ENCODE data around the gene SERPINE3.

SERPINE3 gene

GRCh38 chr13:51321836-51322235 is 17.7 kb upstream of the SERPINE3 start:
- H3K79me2 ChIP-seq (ENCODE audit: insufficient read depth, low read length), result no peaks in the 10 kb centered on the region
- H3K4me2 ChIP-seq (ENCODE audit: low read depth, low read length, poor library complexity, severe bottlenecking), result no peak overlapping the region
- H3K9me2 ChIP-seq (replicated peaks; ENCODE audit: insufficient read depth, low read length), result no peaks in the 10 kb centered on the region
- no peak overlapping the region for H3K27ac ChIP-seq (ENCODE audit: low read depth, low read length)
- H3K4me3 ChIP-seq (ENCODE audit: insufficient read depth, low read length, poor library complexity, severe bottlenecking), result no peak overlapping the region
- no peaks in the 10 kb centered on the region for H3K27me3 ChIP-seq (ENCODE audit: low read length)
- H3F3A ChIP-seq (ENCODE audit: insufficient read depth), result no peaks in the 10 kb centered on the region
- no peaks in the 10 kb centered on the region for H3K9me3 ChIP-seq (ENCODE audit: insufficient read depth, low read length)
- no peaks in the 10 kb centered on the region for H4K20me1 ChIP-seq (ENCODE audit: low read depth, low read length)
- no peaks in the 10 kb centered on the region for H3K36me3 ChIP-seq (ENCODE audit: low read length)
- no peak for TF ChIP-seq CTCF (IDR thresholded peaks at IDR 0.05; ENCODE audit: insufficient read depth, low read length, poor library complexity, severe bottlenecking)
- no peak for TF ChIP-seq EZH2phosphoT487 (conservative IDR thresholded peaks at IDR 0.05; ENCODE audit: low read length)
- no peak overlapping the region for H2AFZ ChIP-seq (ENCODE audit: low read depth, low read length, severe bottlenecking)
- no peak overlapping the region for H3K9ac ChIP-seq (ENCODE audit: low read length)

GRCh38 chr13:51322826-51323225 is 16.7 kb upstream of the SERPINE3 start:
- Histone ChIP-seq H3K4me2 (ENCODE audit: low read depth, low read length, poor library complexity, severe bottlenecking) (no peak overlapping the region), H4K20me1 (ENCODE audit: low read depth, low read length) (no peaks in the 10 kb centered on the region), H3F3A (ENCODE audit: insufficient read depth) (no peaks in the 10 kb centered on the region), H3K27me3 (ENCODE audit: low read length) (no peaks in the 10 kb centered on the region), H3K9ac (ENCODE audit: low read length) (no peak overlapping the region), H2AFZ (ENCODE audit: low read depth, low read length, severe bottlenecking) (no peak overlapping the region), H3K36me3 (ENCODE audit: low read length) (no peaks in the 10 kb centered on the region), H3K4me3 (ENCODE audit: insufficient read depth, low read length, poor library complexity, severe bottlenecking) (no peak overlapping the region), H3K79me2 (ENCODE audit: insufficient read depth, low read length) (no peaks in the 10 kb centered on the region), H3K27ac (ENCODE audit: low read depth, low read length) (no peak overlapping the region), H3K9me3 (ENCODE audit: insufficient read depth, low read length) (no peaks in the 10 kb centered on the region), H3K9me2 (replicated peaks; ENCODE audit: insufficient read depth, low read length) (no peaks in the 10 kb centered on the region)
- no peak for TF ChIP-seq EZH2phosphoT487 (conservative IDR thresholded peaks at IDR 0.05; ENCODE audit: low read length)
- no peak for TF ChIP-seq CTCF (IDR thresholded peaks at IDR 0.05; ENCODE audit: insufficient read depth, low read length, poor library complexity, severe bottlenecking)

- Histone ChIP-seq H3F3A (ENCODE audit: insufficient read depth) (no peaks in the 10 kb centered on the region), H3K9me2 (replicated peaks; ENCODE audit: insufficient read depth, low read length) (no peaks in the 10 kb centered on the region), H3K79me2 (ENCODE audit: insufficient read depth, low read length) (no peaks in the 10 kb centered on the region), H3K27ac (ENCODE audit: low read depth, low read length) (no peak overlapping the region), H3K9me3 (ENCODE audit: insufficient read depth, low read length) (no peaks in the 10 kb centered on the region), H2AFZ (ENCODE audit: low read depth, low read length, severe bottlenecking) (no peak overlapping the region), H4K20me1 (ENCODE audit: low read depth, low read length) (no peaks in the 10 kb centered on the region), H3K9ac (ENCODE audit: low read length) (no peak overlapping the region), H3K4me3 (ENCODE audit: insufficient read depth, low read length, poor library complexity, severe bottlenecking) (no peak overlapping the region), H3K4me2 (ENCODE audit: low read depth, low read length, poor library complexity, severe bottlenecking) (no peak overlapping the region), H3K27me3 (ENCODE audit: low read length) (no peaks in the 10 kb centered on the region), H3K36me3 (ENCODE audit: low read length) (no peaks in the 10 kb centered on the region)
- TF ChIP-seq EZH2phosphoT487 (conservative IDR thresholded peaks at IDR 0.05; ENCODE audit: low read length) (no peak), CTCF (IDR thresholded peaks at IDR 0.05; ENCODE audit: insufficient read depth, low read length, poor library complexity, severe bottlenecking) (no peak)
These were observed 15.5 kb upstream of the SERPINE3 start for GRCh38 chr13:51323824-51324511.

Measured in SU-DHL-6 (cell line).